NB4 (cell line): ENCODE results near the gene SCN8A.

Experiments
- DNase-seq: peaks from one replicate; pipeline ENCODE4 v3.0.0; 2010; ENCODE audit warnings: low read depth
- H3K4me3 ChIP-seq: one replicate; pipeline ENCODE4 v1.5.1; 2011; ENCODE audit warnings: mild to moderate bottlenecking, low read depth, low read length, moderate library complexity
- CTCF ChIP-seq: IDR thresholded peaks from one replicate; pipeline ENCODE4 v1.5.1; 2012; ENCODE audit warnings: low read depth, low read length
- MAX ChIP-seq: IDR thresholded peaks from 2 replicates; pipeline ENCODE4 v1.6.1; 2011; ENCODE audit warnings: low read depth, low read length
- MYC ChIP-seq: IDR thresholded peaks from 2 replicates; pipeline ENCODE4 v1.6.1; 2011; ENCODE audit warnings: low read depth, low read length
- POLR2A ChIP-seq: IDR thresholded peaks from 2 replicates; pipeline ENCODE4 v1.6.1; 2011; ENCODE audit warnings: mild to moderate bottlenecking; ENCODE audit not compliant: insufficient read length; ENCODE audit errors: extremely low read depth

SCN8A gene

GRCh38 chr12:51820526-51821439, 229.8 kb downstream of the SCN8A start:
- no peak overlapping the region for H3K4me3 ChIP-seq
- peak; percentile 46 for DNase-seq
- TF ChIP-seq POLR2A (no peak), CTCF (no peak), MYC (no peak), MAX (no peak)

- TF ChIP-seq MAX (no peak), CTCF (no peak), POLR2A (no peak), MYC (no peak)
- no peak overlapping the region for H3K4me3 ChIP-seq
- DNase-seq, result no peak
These were observed 230.6 kb downstream of the SCN8A start for GRCh38 chr12:51821440-51822260.

- TF ChIP-seq CTCF (no peak), MAX (no peak), POLR2A (no peak), MYC (no peak)
- DNase-seq, result no peak
- no peak overlapping the region for H3K4me3 ChIP-seq
These were observed 231.2 kb downstream of the SCN8A start for GRCh38 chr12:51822261-51822616.

GRCh38 chr12:51822956-51823355, 231.9 kb downstream of the SCN8A start:
- no peak for DNase-seq
- no peak overlapping the region for H3K4me3 ChIP-seq
- TF ChIP-seq MYC (no peak), MAX (no peak), POLR2A (no peak), CTCF (no peak)

GRCh38 chr12:51823875-51824565, 233.0 kb downstream of the SCN8A start:
- TF ChIP-seq MAX (no peak), POLR2A (no peak), MYC (no peak), CTCF (peak; percentile 64)
- peak; percentile 65 for DNase-seq

More at GRCh38 chr12:51823875-51824565, 233.0 kb downstream of the SCN8A start:
- H3K4me3 ChIP-seq, result no peak overlapping the region
